Vagina (tissue), 2 donors: ENCODE measurements around the gene CFAP99.

ENCODE experiments used
- POLR2A ChIP-seq, 2 donors: fragments of 450-650 bp; IDR thresholded peaks; one replicate each; pipeline ENCODE4 v1.6.1; 2017; ENCODE audit warnings: antibody characterized with exemption in 2 of 2, mild to moderate bottlenecking in 2 of 2, moderate library complexity in 2 of 2
- TF ChIP-seq, protein P1 (sequence below), 3 experiments: fragments of 450-650 bp in 2 of 3; fragments of 200-600 bp in 1 of 3; sonication (generic) in 1 of 3; IDR thresholded peaks; one replicate each; pipeline ENCODE4 v1.5.1; 2017 to 2019; ENCODE audit warnings: antibody characterized with exemption in 3 of 3, mild to moderate bottlenecking in 2 of 3, moderate library complexity in 2 of 3

DNA sequence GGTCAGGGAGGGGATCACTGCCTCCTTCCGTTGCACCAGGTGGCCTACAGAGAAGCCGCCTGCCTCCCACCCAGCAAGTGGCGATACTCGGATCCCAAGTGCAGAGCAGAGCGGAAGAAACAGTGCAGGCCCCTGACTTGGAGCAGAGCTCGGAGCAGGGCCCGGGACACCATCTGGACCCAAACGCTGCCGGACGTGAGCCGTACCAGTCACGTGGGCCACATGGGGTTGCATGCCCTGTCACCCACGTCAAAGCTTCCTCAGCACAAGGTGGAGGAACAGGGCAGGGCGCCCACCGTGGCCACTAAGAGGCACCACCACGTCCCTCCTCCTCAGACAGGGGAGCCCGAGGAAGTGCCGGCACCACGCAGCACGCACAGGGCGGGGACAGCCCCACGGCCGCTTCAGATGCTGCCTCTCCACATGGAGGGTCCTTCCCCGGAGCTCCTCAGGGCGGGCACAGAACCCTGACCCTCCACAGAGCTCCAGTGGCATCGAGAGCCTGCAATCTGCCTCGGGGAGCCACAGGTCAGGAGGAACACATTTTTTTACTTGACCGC lies 19.0 kb upstream of the CFAP99 start:
- TF ChIP-seq, protein P1, sequence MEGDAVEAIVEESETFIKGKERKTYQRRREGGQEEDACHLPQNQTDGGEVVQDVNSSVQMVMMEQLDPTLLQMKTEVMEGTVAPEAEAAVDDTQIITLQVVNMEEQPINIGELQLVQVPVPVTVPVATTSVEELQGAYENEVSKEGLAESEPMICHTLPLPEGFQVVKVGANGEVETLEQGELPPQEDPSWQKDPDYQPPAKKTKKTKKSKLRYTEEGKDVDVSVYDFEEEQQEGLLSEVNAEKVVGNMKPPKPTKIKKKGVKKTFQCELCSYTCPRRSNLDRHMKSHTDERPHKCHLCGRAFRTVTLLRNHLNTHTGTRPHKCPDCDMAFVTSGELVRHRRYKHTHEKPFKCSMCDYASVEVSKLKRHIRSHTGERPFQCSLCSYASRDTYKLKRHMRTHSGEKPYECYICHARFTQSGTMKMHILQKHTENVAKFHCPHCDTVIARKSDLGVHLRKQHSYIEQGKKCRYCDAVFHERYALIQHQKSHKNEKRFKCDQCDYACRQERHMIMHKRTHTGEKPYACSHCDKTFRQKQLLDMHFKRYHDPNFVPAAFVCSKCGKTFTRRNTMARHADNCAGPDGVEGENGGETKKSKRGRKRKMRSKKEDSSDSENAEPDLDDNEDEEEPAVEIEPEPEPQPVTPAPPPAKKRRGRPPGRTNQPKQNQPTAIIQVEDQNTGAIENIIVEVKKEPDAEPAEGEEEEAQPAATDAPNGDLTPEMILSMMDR (IDR thresholded peaks at IDR 0.05), result no peak
- no peak for TF ChIP-seq POLR2A (IDR thresholded peaks at IDR 0.05)
